ENCODE data around the gene IL10RB.

Gene IL10RB

DNA sequence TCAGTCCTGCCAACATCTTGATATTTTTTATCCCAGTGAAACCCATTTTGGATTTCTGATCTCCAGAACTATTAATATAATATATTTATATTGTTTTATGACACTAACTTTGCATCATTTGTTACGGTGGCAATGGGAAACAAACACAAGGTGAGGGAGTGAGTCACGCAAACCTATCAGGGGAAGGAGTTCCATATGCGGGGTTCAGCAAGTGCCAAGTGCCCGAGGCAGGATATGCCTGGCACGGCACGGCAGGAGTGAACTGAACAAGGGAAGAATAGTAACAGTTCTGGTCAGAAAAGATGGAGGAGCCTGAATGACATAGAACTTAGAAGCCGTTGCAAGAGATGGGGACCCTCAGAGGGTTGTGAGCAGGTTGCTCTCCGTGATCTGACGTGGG, 7.7 kb upstream of the IL10RB start:
- TF ChIP-seq SNAI2 (CRISPR knock-in tag; IDR thresholded peaks at IDR 0.05): no peak
- TF ChIP-seq TOX (CRISPR knock-in tag; IDR thresholded peaks at IDR 0.05; ENCODE audit: borderline replicate concordance): no peak
- TF ChIP-seq CSDC2 (CRISPR knock-in tag; IDR thresholded peaks at IDR 0.05): no peak
- no peak for TF ChIP-seq ZC3H10 (CRISPR knock-in tag; IDR thresholded peaks at IDR 0.05)
- no peak for TF ChIP-seq ZFP30 (CRISPR knock-in tag; IDR thresholded peaks at IDR 0.05)
- TF ChIP-seq, protein P1, sequence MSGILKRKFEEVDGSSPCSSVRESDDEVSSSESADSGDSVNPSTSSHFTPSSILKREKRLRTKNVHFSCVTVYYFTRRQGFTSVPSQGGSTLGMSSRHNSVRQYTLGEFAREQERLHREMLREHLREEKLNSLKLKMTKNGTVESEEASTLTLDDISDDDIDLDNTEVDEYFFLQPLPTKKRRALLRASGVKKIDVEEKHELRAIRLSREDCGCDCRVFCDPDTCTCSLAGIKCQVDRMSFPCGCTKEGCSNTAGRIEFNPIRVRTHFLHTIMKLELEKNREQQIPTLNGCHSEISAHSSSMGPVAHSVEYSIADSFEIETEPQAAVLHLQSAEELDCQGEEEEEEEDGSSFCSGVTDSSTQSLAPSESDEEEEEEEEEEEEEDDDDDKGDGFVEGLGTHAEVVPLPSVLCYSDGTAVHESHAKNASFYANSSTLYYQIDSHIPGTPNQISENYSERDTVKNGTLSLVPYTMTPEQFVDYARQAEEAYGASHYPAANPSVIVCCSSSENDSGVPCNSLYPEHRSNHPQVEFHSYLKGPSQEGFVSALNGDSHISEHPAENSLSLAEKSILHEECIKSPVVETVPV (CRISPR knock-in tag; IDR thresholded peaks at IDR 0.05): no peak
- no peak for TF ChIP-seq TCF4 (CRISPR knock-in tag; IDR thresholded peaks at IDR 0.05; ENCODE audit: borderline replicate concordance)
- TF ChIP-seq, protein P2, sequence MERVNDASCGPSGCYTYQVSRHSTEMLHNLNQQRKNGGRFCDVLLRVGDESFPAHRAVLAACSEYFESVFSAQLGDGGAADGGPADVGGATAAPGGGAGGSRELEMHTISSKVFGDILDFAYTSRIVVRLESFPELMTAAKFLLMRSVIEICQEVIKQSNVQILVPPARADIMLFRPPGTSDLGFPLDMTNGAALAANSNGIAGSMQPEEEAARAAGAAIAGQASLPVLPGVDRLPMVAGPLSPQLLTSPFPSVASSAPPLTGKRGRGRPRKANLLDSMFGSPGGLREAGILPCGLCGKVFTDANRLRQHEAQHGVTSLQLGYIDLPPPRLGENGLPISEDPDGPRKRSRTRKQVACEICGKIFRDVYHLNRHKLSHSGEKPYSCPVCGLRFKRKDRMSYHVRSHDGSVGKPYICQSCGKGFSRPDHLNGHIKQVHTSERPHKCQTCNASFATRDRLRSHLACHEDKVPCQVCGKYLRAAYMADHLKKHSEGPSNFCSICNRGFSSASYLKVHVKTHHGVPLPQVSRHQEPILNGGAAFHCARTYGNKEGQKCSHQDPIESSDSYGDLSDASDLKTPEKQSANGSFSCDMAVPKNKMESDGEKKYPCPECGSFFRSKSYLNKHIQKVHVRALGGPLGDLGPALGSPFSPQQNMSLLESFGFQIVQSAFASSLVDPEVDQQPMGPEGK (CRISPR knock-in tag; IDR thresholded peaks at IDR 0.05; ENCODE audit: borderline replicate concordance): no peak
- no peak for TF ChIP-seq ZNF565 (CRISPR knock-in tag; conservative IDR thresholded peaks at IDR 0.05; ENCODE audit: low read depth)
- ATAC-seq: no peak

DNA sequence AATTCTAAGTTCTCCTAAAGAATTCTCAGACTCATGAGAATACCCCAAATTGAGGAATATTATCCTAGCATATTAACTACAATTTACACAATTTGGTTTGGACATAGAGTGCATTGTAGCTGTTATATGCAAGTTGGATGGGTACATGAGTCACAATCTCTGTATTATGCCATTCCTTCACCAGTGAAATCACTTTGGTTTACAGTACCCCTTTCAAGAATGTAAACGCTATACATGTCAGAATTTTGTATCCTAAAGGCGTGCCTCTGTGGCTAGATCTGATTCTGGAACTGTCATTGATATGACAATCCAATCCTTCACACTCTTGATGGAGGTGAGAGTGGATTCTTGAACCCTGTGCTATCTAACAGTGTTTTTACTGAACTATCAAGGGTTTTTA, 6.7 kb upstream of the IL10RB start:
- ATAC-seq: no peak
- TF ChIP-seq, protein P3, sequence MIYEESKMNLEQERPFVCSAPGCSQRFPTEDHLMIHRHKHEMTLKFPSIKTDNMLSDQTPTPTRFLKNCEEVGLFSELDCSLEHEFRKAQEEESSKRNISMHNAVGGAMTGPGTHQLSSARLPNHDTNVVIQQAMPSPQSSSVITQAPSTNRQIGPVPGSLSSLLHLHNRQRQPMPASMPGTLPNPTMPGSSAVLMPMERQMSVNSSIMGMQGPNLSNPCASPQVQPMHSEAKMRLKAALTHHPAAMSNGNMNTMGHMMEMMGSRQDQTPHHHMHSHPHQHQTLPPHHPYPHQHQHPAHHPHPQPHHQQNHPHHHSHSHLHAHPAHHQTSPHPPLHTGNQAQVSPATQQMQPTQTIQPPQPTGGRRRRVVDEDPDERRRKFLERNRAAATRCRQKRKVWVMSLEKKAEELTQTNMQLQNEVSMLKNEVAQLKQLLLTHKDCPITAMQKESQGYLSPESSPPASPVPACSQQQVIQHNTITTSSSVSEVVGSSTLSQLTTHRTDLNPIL (CRISPR knock-in tag; IDR thresholded peaks at IDR 0.05; ENCODE audit: low read depth): no peak
- TF ChIP-seq ZNF565 (CRISPR knock-in tag; conservative IDR thresholded peaks at IDR 0.05; ENCODE audit: low read depth) (no peak), ZFP30 (CRISPR knock-in tag; IDR thresholded peaks at IDR 0.05) (no peak), RARB (CRISPR knock-in tag; IDR thresholded peaks at IDR 0.05) (no peak), TOX (CRISPR knock-in tag; IDR thresholded peaks at IDR 0.05; ENCODE audit: borderline replicate concordance) (no peak)

DNA sequence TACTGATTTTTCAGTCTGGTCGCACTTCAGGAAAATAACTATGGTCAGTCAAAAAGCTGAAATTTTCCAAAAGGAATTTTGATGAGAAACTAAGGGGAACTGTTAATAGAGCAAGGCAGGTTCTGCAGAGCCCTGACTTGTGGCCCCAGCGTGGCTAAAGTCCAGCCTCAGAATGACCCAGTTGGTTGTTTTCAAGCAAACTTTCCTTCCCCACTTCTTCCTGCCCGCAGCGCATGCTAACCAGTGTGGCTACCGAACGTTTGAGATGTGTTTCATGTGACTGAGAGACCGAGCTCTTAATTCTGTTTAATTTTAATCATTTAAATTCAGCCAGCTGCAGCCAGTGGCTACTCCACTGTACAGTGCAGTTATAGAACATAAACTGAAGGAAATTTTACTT, 6.2 kb upstream of the IL10RB start:
- ATAC-seq: no peak
- TF ChIP-seq BACH2 (CRISPR knock-in tag; IDR thresholded peaks at IDR 0.05; ENCODE audit: borderline replicate concordance) (no peak), CSDC2 (CRISPR knock-in tag; IDR thresholded peaks at IDR 0.05) (no peak), ISL1 (CRISPR knock-in tag; IDR thresholded peaks at IDR 0.05) (no peak), OSR1 (CRISPR knock-in tag; IDR thresholded peaks at IDR 0.05) (no peak), ZFP30 (CRISPR knock-in tag; IDR thresholded peaks at IDR 0.05) (no peak), ARNTL (CRISPR knock-in tag; IDR thresholded peaks at IDR 0.05; ENCODE audit: borderline replicate concordance, low read depth) (no peak), ZFP3 (CRISPR knock-in tag; IDR thresholded peaks at IDR 0.05) (no peak), ZNF70 (CRISPR knock-in tag; IDR thresholded peaks at IDR 0.05) (no peak)
- TF ChIP-seq, protein P4, sequence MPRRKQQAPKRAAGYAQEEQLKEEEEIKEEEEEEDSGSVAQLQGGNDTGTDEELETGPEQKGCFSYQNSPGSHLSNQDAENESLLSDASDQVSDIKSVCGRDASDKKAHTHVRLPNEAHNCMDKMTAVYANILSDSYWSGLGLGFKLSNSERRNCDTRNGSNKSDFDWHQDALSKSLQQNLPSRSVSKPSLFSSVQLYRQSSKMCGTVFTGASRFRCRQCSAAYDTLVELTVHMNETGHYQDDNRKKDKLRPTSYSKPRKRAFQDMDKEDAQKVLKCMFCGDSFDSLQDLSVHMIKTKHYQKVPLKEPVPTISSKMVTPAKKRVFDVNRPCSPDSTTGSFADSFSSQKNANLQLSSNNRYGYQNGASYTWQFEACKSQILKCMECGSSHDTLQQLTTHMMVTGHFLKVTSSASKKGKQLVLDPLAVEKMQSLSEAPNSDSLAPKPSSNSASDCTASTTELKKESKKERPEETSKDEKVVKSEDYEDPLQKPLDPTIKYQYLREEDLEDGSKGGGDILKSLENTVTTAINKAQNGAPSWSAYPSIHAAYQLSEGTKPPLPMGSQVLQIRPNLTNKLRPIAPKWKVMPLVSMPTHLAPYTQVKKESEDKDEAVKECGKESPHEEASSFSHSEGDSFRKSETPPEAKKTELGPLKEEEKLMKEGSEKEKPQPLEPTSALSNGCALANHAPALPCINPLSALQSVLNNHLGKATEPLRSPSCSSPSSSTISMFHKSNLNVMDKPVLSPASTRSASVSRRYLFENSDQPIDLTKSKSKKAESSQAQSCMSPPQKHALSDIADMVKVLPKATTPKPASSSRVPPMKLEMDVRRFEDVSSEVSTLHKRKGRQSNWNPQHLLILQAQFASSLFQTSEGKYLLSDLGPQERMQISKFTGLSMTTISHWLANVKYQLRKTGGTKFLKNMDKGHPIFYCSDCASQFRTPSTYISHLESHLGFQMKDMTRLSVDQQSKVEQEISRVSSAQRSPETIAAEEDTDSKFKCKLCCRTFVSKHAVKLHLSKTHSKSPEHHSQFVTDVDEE (CRISPR knock-in tag; IDR thresholded peaks at IDR 0.05): no peak

DNA sequence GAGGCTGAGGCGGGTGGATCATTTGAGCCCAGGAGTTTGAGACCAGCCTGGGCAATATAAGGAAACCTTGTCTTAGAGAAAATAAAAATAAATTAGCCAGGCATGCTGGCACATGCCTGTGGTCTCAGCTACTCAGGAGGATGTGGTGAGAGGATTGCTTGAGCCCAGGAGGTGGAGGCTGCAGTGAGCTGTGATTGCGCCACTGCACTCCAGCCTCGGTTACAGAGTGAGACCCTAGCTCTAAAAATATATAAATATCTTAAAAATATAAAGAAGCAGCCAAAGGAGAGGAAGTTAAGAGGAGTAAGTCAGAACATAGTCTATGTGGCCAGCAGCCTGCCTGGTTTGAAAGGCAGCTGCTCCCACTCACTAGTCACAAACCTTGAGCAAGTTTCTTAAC, 4.5 kb upstream of the IL10RB start:
- TF ChIP-seq, protein P4 (CRISPR knock-in tag; IDR thresholded peaks at IDR 0.05): no peak
- TF ChIP-seq, protein P5, sequence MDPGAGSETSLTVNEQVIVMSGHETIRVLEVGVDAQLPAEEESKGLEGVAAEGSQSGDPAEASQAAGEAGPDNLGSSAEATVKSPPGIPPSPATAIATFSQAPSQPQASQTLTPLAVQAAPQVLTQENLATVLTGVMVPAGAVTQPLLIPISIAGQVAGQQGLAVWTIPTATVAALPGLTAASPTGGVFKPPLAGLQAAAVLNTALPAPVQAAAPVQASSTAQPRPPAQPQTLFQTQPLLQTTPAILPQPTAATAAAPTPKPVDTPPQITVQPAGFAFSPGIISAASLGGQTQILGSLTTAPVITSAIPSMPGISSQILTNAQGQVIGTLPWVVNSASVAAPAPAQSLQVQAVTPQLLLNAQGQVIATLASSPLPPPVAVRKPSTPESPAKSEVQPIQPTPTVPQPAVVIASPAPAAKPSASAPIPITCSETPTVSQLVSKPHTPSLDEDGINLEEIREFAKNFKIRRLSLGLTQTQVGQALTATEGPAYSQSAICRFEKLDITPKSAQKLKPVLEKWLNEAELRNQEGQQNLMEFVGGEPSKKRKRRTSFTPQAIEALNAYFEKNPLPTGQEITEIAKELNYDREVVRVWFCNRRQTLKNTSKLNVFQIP (CRISPR knock-in tag; IDR thresholded peaks at IDR 0.05; ENCODE audit: borderline replicate concordance, low read depth): no peak
- TF ChIP-seq, protein P3 (CRISPR knock-in tag; IDR thresholded peaks at IDR 0.05; ENCODE audit: low read depth): no peak
- no peak for TF ChIP-seq TOX (CRISPR knock-in tag; IDR thresholded peaks at IDR 0.05; ENCODE audit: borderline replicate concordance)
- no peak for TF ChIP-seq ZFP30 (CRISPR knock-in tag; IDR thresholded peaks at IDR 0.05)
- TF ChIP-seq ISL1 (CRISPR knock-in tag; IDR thresholded peaks at IDR 0.05): no peak
- no peak for TF ChIP-seq ZNF565 (CRISPR knock-in tag; conservative IDR thresholded peaks at IDR 0.05; ENCODE audit: low read depth)
- no peak for TF ChIP-seq ESRRG (CRISPR knock-in tag; IDR thresholded peaks at IDR 0.05)
- no peak for TF ChIP-seq BACH2 (CRISPR knock-in tag; IDR thresholded peaks at IDR 0.05; ENCODE audit: borderline replicate concordance)
- TF ChIP-seq ZNF8 (CRISPR knock-in tag; IDR thresholded peaks at IDR 0.05): no peak
- TF ChIP-seq SNAI2 (CRISPR knock-in tag; IDR thresholded peaks at IDR 0.05): no peak
- no peak for ATAC-seq

All from SK-N-SH treated with all-trans-retinoic acid at 6 μM for 48 hours (cell line).